ENCODE results near the gene REG3G.
"Not testable (repeated sequence)": the region's sequence is repeated elsewhere in the genome, so short reads cannot be mapped to it uniquely, and the experiment has no call there.

REG3G gene

GRCh38 chr2:79026061-79026460 is 559 bp downstream of the REG3G start:
- DNase-seq: no peak

GRCh38 chr2:79039944-79040343 is 14.4 kb downstream of the REG3G start:
- DNase-seq: no peak

- DNase-seq: no peak
Observed at GRCh38 chr2:79041032-79041448, 15.5 kb downstream of the REG3G start.

- DNase-seq: not testable (repeated sequence)
Observed at GRCh38 chr2:79053486-79053885, 28.0 kb downstream of the REG3G start.

- not testable (repeated sequence) for DNase-seq
Observed at GRCh38 chr2:79054769-79055168, 29.3 kb downstream of the REG3G start.

- DNase-seq: no peak
Observed at GRCh38 chr2:79065201-79065600, 39.7 kb downstream of the REG3G start.

GRCh38 chr2:79071078-79071477 is 45.6 kb downstream of the REG3G start:
- DNase-seq: no peak

Data from DMS79 (cell line).